NCI-H510A treated with DMSO at 0.1 percent for 48 hours (cell line): ENCODE measurements around the gene SLC35G4.
"Not testable (repeated sequence)": the region's sequence is repeated elsewhere in the genome, so short reads cannot be mapped to it uniquely, and the experiment has no call there.

Experiments
- DNase-seq: peaks from one replicate; lab custom pipeline; 2025; lab: John Stamatoyannopoulos, UW

SLC35G4 gene

DNA sequence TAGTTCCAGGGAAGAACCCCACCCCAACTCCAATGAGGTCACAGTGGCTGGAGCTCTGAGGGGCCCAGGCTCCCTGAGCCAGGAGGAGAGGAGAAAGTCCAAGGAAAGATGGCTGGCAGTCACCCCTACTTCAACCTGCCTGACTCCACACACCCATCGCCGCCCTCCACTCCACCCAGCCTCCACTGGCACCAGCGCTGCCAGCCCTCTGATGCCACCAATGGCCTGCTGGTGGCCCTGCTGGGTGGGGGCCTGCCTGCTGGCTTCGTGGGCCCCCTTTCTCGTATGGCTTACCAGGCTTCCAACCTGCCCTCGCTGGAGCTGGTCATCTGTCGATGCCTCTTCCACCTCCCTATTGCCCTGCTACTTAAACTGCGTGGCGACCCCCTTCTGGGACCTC lies at the start of gene SLC35G4:
Gene SLC35G4 (plus strand): TSS at position 109 of the 400 bp plus-strand sequence. CDS start 0 bp downstream, at position 109.
- DNase-seq: not testable (repeated sequence)

DNA sequence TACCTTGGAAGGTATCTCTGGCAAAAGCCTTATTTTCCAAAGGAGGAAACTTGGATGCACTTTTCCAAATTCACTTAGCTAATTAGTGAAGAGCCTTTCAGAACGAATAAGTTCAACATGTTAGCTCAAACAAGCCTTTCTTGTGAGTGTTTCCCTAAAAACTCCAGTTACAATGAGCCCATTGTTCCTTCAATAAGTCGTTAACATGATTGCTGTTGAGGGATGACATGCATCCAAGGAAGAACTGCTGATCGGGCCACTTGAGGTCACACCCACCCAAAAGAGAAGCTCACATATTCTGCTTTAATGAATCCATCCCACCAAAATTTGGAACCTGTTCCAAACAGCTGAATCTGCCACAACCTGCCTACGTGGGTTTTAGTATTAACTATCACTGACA lies 48.1 kb upstream of the SLC35G4 start:
- DNase-seq: no peak

DNA sequence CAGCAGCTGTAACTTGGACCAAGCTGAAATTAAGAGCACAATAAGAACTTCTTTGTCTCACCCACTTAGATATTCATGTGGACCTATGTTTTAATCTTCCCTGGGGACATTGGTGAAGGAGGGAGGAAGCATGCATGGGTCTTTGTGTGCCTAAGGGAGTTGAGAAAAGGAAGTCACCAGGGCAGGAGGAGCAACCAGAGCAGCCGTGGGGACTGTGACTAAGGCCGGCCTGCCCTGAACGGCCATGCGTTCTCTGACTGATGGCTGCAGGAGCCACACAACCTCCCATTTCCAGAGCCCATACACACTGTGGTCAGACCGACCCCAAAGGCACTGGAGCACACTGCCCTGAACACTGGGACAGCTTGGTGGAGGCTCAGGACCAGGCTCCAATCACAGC lies 43.7 kb upstream of the SLC35G4 start:
- DNase-seq: no peak

DNA sequence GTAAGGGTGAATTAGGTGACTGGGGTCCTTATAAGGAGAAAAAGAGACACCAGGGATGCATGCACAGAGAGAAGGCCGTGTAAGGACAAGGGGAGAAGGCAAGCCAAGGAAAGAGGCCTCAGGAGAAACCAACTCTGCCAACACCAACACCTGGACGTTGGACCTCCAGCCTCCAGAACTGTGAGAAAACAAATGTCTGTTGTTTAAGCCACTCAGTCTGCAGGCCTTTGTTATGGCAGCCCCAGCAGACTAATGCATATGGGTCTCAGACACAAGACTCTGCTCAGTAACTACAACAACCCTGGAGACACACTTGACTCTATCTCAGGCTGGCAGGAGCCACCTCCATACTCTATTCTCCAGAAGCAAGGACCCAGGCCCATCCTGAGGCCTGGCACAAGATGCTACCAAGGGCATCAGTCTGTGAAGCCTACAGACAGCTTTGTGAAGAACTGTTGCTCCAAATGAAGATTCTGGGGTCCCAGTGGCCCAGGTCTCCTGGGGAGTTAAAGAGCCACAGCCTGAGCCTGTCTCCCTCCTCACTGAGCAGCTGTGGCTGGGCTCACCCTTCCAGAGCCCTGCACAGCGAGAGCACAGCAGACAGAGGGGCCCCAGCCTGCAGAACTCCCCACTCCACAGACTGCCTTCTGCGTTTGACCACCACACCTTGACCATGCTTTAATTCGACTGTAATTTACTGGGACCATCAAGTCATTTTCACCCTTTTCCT lies 43.0 kb upstream of the SLC35G4 start:
- DNase-seq: no peak

DNA sequence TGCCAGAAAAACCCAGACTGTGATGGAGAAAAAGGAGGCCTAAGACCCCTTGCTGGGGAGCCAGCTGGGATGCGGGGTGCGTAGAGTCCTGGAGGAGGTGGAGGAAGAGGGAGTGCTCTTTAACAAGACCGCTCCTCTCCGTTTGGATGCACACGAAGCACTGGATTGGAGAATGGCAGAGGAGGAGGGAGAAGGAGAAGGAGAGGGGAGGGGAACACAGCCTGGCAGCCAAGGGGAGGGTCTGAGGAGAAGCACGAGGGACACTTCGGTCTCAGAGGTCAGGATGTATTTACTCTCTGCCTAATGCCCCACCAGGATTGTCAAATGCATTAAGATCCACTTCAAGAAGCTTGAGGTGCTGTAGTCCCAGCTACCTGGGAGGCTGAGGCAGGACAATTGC lies 42.0 kb upstream of the SLC35G4 start:
- no peak for DNase-seq

DNA sequence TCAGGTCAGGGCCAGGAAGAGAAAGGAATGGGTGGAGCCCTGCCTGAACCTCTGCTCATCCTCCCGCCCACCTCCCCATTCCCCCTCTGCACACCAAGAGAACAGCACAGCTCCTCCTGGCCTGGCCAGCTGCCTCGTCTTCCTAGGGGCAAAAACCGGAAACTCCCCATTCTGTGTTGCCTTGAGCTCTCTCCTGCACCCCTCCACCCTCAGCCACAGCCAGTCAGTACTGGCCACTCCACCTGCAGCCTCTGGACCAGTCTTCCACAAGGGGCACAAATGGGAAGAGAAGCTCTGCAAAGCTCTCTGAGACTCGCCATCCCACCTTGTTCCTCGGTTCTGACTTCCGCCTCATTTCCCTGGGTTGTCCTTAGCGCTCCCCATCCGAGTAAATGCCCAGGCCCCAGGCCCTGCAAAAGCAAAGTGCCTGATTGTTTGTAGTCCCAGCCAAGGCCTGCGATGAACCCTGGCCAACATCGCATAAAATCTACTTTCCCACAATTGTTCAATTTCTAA lies 39.3 kb upstream of the SLC35G4 start:
- no peak for DNase-seq

DNA sequence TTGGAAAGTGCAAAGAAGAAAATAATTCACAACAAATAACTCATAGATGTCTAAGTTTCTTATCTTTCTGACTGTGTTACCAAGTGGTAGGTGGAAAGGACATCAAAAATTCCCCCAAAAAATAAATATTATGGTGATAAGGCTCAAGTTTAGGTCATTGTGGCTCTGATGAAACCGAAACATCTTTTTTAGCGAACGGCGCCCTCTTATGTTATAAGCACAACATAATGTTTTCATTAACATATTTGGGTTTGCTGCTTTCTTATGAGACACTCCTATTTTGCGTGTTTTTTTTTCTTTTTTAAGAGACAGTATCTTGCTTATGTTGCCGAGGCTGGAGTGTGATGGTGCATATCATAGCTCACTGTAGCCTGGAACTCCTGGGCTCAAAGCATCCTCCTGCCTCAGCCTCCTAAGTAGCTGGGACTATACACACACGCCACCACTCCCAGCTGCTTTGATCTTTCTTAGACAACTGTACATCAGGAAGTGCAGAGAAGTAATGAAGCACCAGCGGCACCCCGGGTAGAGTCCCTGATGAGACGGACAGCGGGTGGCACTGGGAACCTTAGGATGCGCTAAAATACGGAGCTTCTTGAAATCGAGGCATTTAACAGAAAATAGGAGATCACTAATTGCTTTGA lies 38.5 kb upstream of the SLC35G4 start:
- DNase-seq: no peak

DNA sequence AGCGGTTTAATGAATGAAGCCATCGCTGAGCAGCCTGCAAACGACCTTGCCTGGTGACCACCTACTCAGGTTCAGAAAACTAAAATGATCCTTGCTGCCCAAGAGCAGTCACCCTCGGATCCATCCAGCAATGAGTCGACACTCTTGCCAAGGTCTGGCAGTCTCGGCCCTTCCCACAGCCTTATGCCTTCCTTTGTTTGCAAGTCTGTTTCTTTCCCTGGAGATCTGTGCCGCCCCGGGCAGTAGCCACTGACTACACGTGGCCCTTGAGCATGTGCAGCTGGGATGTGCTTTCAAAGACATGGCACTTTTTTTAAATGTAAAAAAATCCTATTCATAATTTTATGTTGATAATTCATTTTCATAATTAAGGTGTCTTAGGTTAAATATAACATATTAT lies 37.2 kb upstream of the SLC35G4 start:
- no peak for DNase-seq

DNA sequence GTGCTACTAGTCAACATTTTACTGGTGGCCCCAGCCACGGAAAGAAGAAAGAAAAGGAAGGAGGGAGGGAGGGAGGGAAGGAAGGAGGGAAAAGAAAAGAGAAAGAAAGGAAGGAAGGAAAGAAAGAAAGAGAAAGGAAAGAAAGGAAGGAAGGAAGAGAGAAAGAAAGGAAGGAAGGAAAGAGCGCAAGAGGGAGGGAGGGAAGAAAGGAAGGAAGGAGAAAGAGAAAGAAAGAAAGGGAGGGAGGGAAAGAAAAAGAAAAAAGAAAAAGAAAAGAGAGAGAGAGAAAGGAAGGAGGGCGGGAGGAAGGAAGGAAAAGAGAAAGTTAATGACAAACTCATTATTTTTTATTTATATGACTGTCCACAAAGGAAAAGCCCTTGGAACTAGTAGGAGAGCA lies 34.9 kb upstream of the SLC35G4 start:
- DNase-seq: no peak

DNA sequence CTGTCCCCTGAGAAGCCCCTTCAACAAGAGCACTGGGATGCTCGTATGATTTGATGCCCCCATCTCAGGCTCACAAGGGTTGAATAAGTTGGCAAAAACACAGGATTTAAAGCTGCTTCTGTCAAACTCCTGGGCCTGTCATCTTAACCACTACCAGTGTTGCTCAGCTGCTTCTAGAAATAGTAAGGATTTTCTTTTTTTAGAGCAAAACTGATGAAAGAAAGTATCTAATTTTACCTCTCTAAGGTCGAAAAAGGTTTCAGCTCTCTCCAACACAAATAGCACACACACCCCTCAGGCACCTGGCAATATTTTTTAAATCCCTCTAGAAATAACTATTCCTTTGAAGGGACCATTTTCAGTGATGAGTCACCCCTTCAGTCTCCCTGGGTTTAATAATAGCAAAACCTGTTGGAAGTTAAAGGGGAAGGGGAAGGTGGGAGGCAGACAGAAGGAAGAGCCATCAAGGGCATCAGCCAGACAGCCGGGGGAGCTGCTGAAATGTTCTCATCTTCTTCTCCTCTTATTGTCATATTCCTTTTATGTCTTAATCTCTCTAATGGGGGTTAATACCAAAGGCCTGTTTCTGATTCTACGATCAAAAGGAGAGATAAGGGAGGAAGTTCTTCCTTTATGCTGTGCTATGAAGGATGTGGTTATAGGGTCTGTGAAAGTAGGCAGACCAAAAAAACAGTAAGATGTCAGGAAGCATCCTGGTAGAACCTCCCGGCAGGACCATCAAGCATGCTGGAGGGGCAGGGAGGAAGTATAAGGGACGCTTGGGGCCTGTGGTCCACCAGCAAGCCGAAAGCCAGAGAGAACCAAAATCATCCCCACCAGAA lies 31.9 kb upstream of the SLC35G4 start:
- no peak for DNase-seq

DNA sequence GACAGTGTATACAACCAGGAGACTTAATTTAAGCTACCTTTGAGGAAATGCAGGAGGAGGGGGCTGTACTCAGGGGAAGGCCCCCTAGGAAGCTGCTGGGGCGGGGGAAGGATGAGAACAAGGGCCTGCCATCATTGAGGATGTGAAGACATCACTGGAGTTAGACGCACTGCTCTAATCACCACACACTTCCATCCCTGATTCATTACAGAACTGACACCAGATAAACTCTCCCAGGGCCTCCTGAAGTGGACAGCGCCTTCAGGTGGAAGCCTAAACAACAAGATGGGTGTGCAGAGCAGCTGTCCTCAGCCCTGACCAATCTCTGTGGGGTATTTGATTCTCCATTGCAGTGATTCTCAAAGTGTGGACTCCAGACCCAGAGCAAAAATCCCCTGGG lies 30.6 kb upstream of the SLC35G4 start:
- no peak for DNase-seq

DNA sequence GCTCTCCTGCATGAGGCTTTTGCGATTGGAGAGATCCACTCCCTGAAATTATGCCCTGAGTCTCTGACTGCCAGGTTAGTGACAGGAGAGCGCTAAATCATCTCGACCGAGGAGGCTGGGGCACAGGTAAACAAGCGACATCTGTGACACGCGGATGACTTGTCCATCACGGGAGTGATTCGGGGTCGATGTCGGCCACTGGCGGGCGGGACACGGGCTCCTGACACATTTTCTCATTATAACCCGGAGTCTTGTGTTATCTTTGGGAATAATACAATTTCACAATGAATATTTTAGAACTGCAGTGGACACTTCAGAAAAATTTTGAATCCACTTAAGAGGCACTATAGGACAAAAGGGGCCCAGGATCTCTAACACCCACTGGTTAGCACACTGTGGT lies 29.5 kb upstream of the SLC35G4 start:
- DNase-seq: no peak

DNA sequence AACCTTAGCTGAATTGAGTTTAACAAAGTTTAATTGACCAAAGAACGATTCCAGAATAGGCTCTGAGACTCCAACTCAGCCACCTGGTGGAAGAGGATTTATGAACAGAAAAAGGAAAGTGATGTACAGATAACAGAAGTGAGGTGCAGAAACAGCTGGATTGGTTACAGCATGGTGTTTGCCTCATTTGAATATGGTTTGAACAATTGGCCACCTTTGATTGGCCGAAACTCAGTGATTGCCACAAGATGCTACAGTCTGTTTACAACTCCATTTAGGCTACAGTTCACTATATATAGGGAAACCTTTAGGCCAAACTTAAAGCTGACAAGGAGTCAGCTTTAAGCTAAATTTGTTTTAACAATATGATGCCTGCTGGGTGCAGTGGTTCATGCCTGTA lies 28.1 kb upstream of the SLC35G4 start:
- no peak for DNase-seq

DNA sequence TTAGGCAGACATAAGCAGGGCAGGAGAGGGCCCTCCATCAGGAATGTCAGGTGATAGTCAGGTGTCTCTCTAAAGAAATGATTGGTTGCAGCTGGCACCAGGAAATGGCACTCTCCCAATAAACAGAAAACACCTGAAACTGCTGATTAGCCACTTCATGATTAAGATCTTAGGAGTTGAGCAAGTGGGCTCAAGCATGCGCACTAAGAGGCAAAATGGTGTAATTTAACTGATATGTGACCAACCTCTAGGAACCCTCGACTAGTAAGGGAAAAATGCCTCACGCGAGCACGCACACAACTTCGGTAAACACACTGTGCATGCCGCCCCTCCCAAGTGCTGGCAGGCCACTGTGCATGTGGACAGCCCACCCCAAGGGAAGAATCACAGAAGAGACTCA lies 23.8 kb upstream of the SLC35G4 start:
- DNase-seq: no peak

DNA sequence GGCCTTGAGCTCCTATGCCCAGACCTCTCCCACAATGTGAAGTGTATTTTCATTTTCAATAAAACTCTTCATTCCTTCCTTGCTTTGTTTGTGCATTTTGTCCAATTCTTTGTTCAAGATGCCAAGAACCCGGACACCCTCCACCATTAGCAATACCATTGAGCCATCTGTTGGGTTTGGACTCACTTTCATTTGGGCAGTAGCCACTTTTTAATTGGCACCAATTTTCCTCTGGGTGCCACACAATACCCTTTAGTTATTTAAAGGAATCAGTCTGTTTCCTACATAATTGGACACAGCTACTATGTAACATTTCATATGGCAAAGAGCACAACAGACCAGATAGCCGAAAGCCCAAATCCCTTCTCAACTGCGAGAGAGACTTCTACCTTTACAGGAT lies 22.5 kb upstream of the SLC35G4 start:
- DNase-seq: no peak

DNA sequence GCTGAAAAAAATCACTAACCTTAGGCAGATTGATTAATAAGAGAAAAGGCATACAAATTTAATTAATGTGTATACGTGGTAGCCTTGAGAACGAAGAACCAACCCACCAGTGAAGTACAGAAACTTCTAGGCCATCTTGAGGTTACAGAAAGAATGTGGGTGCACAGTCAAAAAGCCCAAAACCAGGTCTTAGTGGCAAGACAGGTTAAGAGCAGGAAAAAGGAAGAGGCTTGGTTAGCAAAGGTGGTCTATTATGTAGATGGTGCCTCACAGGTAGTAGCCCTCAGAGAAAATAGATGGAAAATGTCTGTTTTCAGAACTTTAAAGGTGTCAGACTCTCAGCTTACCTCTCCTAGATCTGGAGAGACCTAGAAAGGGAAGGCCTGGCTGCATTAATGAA lies 22.0 kb upstream of the SLC35G4 start:
- no peak for DNase-seq

DNA sequence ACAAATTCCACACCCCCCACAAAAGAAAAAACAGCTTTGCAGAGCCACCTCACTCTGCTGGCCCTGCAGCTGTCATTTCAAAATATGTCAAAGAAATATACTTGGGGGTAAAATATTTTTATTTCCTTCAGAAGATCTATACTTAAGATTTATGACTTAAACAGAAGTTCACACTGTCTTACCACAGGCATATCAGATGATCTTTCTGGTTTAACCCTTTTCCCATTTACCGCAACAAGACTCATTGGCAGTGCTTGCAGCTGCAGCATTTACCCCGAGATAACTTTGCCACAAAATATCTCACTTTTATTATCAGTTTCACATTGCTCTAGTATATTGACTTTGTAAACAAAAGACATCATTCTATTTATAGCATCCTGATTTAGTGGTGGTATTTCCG lies 21.6 kb upstream of the SLC35G4 start:
- DNase-seq: no peak

DNA sequence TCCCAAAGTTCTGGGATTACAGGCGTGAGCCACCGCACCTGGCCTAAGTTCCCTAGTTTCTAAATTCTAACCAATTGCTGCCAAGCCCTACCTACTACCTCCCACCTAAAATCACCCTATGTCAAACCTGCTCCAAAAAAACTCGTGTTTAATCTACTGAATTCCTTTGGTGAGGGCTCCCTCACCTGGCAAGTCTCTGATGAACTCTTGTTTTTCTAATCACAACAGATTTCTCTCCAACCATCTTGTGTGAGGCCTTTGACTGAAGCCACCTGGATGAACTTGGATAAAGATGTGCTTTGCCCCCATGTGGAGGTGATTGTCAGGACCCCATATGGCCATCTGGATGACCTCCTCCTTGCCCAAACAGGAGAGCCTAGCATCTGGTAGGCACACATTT lies 17.4 kb upstream of the SLC35G4 start:
- DNase-seq: no peak

DNA sequence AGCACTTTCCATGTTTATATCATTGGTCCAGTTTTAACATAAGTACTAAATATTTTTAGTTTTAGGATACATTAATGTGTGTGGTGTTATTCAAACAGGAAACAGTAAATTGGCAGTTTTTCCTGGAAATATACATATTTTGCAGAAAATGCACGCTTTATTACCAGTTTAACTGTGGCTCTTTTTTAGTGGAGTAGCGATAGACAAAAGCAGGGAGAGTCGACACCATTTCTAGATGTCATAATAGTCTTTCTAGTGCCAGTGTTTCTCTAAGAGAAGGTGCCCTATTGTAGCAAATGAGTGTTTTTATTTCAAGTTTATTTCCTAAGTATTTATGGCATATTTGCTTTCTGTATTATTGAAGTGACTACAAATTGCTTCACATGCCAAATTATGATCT lies 9.1 kb upstream of the SLC35G4 start:
- DNase-seq: no peak

DNA sequence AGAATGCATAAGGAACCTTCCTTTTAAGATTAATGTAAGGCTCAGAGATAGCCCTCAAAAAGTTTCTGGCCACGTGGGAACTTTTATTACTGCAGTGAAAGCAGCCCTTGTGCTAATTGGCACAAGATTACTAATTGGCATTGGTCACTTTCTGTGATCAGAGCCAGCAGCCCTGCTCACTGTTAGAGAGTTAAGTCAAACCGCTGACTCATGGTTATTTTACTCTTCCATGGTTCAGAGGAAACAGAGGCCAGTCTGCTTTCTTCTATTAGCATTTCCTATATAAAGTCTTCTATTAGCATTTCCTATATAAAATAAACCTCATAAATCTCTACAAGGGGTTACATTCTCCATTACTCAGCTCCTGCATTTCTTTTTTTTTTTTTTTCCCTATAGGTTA lies 1.5 kb upstream of the SLC35G4 start:
- no peak for DNase-seq

DNA sequence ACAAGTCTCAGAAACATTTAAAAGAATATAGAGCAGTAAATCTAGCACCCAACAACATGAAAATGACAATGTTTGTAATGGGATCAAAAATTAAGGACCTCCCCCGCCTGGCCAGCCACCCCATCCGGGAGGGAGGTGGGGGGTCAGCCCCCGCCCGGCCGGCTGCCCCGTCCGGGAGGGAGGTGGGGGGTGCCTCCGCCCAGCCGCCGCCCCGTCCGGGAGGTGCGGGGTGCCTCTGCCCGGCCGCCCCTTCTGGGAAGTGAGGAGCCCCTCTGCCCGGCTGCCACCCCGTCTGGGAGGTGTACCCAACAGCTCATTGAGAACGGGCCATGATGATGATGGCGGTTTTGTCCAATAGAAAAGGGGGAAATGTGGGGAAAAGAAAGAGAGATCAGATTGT lies 778 bp upstream of the SLC35G4 start:
- not testable (repeated sequence) for DNase-seq

DNA sequence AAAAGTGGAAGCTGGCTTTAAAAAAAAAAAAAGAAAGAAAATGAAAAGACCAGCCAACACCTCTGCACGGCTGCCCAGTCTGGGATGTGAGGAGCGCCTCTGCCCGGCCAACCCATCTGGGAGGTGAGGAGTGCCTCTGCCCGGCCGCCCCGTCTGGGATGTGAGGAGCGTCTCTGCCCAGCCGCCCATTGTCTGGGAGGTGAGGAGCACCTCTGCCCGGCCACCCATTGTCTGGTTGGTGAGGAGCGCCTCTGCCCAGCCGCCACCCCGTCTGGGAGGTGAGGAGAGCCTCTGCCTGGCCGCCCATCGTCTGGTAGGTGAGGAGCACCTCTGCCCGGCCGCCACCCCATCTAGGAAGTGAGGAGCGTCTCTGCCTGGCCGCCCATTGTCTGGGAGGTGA lies 3.7 kb downstream of the SLC35G4 start:
- DNase-seq: not testable (repeated sequence)

DNA sequence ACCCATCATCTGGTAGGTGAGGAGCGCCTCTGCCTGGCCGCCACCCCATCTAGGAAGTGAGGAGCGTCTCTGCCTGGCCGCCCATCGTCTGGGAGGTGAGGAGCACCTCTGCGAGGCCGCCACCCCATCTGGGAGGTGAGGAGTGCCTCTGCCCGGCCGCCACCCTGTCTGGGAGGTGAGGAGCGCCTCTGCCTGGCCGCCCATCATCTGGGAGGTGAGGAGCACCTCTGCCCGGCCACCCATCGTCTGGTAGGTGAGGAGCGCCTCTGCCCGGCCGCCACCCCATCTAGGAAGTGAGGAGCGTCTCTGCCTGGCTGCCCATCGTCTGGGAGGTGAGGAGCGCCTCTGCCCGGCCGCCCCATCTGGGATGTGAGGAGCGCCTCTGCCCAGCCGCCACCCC lies 4.2 kb downstream of the SLC35G4 start:
- not testable (repeated sequence) for DNase-seq
